ENCODE data around the gene GNAL. TPM values are rescaled to one million over a fixed set of nuclear protein-coding genes. Genes with fewer than 3 reads are reported as not detected.
"Not testable (repeated sequence)": the region's sequence is repeated elsewhere in the genome, so short reads cannot be mapped to it uniquely, and the experiment has no call there.

Gene GNAL
- total RNA-seq, 1 donor from 2014 or later, result 5.1 TPM

DNA sequence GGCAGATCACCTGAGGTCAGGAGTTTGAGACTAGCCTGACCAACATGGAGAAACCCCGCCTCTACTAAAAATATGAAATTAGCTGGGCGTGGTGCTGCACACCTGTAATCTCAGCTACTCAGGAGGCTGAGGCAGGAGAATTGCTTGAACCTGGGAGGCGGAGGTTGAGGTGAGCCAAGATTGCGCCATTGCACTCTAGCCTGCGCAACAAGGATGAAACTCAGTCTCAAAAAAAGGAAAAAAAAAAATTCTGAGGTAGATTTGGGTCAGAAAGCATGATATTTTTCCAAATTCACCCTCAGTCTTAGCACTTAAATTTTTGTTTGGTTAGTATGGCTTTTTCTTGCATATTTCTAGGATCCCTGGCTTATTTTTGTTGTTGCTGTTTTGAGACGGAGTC lies 165.5 kb downstream of the GNAL start:
- intact Hi-C loops (cut with DNase I), result loop anchor here (5.0 kb wide), 3 partner anchors 47 to 128 kb away; partner anchors contain the start of gene IMPA2
- DNase-seq (ENCODE audit: missing footprints); ATAC-seq: not testable (repeated sequence)

DNA sequence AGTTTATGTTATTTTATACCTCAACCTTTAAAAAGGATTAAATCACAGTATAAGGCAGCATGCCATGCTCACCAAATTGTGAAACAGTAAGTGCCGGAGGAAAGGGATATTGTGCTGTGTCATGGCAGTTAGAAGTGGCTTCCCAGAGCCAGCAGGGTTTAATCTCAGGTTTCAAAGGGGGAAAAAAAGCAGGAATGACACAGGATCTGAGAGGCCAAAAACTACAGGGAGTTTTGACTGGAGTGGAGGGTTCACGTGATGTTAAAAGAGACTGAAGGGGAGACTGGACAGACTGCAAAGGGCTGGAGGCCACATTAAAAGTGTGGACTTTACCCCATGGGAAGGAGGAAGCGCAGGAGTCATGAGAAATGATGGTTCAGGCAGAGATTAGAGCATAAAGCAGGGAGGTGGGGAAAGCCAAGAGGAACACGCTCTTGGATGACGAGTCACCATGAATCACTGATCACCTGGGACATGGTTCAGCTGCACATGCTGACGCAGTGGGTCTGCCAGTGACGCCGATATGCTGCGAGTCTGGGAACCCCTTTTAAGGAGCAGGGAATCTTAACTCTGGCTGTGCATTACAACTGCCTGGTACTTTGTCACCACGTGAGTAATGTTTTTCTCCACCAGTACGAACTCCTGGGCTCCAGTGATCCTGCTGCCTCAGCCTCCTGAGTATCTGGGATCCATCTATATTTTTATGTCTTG lies 168.3 kb downstream of the GNAL start:
- intact Hi-C loops (cut with DNase I), result no loop called here
- DNase-seq (ENCODE audit: missing footprints), result peak; percentile 68
- peak; percentile 84 for ATAC-seq

DNA sequence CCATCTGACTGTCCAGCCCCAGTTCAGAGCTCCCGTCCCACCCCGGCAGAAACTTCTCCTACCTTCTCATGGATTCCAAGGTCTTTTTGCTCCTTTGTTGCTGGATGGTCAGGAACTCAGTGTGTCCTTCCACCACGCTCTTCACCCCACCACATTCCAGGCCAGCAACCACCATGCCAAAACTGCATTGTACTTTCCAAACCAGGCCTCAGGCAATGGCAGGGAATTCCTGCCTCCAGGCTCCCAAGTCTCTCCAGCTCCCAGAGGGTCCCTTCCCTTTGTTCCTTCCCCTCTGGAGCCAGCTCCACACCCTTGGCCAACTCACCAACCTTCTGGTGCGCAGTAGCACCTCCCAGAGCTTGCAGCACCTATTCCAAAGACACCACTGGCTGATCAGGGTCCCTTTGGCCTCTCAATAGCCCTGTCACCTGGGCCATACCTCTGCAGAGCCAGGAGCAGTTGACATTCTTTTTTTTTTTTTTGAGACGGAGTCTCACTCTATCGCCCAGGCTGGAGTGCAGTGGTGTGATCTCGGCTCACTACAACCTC lies 170.3 kb downstream of the GNAL start:
- DNase-seq (ENCODE audit: missing footprints) (no peak), ATAC-seq (no peak)
- intact Hi-C loops (cut with DNase I), result no loop called here

DNA sequence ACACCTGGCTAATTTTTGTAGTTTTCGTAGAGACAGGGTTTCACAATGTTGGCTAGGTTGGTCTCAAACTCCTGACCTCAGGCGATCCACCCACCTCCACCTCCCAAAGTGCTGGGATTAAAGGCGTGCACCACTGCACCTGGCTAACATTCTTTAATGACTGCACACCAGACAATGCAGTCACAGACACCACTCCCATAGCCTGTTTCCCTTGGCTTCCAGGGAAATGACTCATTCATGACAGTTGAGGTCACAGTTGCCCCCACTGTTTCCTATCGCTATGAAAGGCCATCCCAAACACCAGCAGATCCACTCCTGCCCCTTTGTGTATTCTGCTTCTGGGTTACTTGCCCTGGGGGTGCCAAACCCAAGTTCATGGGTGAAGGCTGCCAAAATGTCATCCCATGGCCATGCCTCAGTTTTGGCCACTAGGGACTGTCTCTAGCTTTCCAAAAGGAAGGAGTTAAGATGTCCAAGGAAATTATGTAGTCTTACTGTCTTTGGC lies 170.9 kb downstream of the GNAL start:
- intact Hi-C loops (cut with DNase I), result no loop called here
- ATAC-seq, result no peak
- no peak for DNase-seq (ENCODE audit: missing footprints)

DNA sequence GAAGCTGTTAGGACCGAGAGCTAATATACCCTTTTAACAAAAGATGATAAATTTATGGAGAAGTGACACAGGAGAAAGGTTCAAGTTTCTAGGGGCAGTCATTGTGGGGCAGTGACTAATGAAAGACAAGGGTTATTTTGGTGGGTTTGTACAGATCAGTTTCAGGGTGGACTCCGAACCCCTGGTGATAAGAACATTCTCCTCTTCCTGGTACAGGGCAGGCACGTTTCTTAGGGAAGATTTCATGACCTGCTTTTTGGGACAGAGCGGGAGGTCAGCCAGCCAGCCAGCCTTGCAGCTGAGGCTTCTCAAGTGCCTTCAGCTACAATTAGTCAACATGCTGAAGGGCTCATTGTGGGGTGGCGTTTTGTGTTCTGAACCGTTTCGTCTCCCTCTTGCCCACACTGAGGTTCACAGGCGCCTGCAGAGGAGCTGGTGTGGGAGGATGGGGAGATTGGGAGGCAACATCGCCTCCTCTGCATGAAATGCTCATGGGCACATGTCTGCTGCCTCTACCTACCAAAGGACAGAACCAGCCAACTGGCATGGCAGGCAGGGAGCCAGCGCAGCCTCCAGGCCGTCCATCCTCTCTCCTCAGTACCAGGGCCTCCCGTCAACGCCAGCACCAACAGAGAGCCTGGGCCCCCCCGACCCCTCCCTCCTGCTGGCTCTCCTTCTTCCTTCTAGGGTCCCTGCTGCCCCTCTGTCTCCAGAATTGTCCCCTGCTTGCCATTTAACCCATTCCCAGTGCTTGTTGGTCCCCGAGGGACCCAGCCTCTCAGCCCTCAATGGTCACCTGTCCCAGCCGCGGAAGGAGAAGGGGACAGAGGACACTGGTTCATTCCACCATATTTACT lies 171.8 kb downstream of the GNAL start:
- intact Hi-C loops (cut with DNase I), result no loop called here
- no peak for ATAC-seq
- DNase-seq (ENCODE audit: missing footprints), result no peak

DNA sequence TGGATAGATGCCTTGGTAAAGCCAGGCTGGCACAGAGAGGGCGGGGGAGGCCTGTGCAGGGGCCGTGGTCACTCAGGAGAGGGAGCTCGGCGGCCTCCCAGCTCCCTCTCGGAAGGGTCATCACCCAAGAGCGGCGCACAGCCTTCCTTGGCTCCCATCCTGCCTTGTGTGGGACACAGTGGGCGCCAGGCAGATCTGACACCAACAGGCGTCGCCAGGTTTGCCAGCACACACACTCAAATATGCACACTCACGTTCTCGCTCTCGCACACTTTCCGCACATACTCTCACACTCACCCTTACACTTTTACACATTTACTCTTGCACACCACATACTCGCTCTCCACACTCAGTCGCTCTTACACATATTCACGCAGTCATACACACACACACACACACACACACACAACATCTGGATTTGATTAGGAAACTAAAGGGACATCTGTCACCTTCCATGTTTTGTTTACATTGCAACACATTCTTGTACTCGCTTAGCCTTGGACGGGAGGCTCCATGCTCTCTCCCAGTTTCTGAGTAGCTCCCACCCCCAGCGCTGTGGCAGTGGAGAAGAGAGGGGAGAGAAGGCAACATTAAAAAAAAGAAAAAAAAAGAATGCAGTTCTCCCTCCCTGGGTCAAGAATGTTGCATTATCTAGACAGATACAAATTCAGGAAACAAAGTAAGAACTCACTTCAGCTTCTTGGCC lies 172.7 kb downstream of the GNAL start:
- no peak for ATAC-seq
- intact Hi-C loops (cut with DNase I), result no loop called here
- DNase-seq (ENCODE audit: missing footprints), result peak; percentile 48

DNA sequence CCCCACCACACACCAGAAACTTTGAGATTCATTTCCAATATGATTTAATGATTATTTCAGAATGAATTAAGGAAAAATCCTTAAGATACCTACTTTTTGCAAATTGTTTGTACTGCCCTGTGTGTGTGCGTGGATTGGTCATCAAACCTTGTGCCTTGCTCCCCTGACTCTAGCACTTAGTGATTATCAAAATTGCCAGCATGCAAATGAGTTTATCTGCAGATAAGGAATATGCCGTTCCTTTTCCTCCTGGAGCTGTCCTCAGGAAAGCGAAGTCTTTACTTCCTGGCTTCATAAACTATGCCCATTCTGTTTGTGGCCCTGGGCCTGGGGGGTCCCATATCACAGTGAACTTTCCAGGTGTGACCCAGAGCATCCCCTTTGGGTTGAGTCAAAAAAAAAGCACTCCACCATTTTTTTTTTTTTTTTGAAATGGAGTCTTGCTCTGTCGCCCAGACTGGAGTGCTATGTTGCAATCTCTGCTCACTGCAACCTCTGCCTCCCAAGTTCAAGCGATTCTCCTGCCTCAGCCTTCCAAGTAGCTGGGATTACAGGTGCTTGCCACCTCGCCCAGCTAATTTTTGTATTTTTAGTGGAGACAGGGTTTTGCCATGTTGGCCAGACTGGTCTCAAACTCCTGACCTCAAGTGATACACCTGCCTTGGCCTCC lies 173.5 kb downstream of the GNAL start:
- intact Hi-C loops (cut with DNase I), result no loop called here
- no peak for ATAC-seq
- no peak for DNase-seq (ENCODE audit: missing footprints)

DNA sequence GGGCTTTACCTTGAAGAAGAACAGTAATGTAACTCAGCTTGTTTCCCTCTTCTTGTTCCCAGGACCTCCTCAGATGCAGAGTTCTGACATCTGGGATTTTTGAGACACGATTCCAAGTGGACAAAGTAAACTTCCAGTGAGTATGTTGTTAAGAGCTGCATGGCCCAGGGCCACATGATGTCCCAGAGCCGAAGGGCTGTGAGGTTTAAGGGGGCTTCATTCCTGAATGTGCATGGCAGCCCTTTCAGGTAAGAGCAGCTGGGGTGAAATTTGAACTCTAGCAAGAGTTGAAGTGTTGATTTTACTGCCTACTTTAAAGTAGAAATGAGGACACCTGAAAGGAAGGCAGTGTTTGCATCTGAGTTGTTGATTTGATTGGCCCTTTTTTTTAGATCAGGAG lies 175.4 kb downstream of the GNAL start:
- intact Hi-C loops (cut with DNase I), result no loop called here
- no peak for ATAC-seq
- DNase-seq (ENCODE audit: missing footprints), result no peak

DNA sequence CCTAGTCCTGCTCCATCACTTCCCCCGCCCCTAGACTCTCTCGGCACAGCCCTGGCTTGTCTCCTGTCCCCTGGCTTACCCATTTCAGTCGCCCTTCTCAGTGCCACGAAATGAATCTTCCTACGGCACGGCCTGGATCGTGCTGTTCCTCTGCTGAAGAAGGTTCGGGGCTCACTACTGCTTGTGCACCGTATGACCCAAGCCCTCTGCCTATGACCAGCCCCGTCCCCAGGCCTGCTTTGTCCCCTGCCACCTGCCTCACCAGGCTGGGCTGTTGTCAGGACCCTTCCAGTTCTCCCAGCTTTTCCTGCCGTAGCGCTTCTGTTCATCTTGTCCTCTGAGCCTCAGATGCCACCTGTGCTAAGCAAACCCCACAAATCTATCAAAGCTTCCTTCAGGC lies 176.0 kb downstream of the GNAL start:
- DNase-seq (ENCODE audit: missing footprints) (no peak), ATAC-seq (no peak)
- intact Hi-C loops (cut with DNase I), result no loop called here

DNA sequence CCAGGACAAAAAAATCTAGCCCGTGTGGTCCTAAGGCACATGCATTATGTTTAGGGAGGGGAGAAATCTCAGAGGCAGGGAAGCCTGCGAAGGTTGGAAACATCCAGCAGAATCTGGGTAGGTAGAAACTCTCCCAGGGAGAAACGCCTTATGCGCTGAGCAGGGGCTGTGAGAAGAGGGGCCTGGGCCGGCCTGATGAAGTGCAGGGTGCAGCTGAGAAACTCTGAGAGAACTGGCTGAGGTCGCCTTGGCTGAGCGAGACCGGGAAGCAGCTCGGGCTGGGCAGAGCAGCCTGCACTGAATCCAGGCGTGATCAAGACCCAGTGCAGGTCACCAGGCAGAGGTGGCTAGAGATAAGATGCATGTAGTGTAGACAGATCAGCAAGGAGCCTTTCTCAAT lies 177.3 kb downstream of the GNAL start:
- ATAC-seq, result no peak
- intact Hi-C loops (cut with DNase I), result no loop called here

DNA sequence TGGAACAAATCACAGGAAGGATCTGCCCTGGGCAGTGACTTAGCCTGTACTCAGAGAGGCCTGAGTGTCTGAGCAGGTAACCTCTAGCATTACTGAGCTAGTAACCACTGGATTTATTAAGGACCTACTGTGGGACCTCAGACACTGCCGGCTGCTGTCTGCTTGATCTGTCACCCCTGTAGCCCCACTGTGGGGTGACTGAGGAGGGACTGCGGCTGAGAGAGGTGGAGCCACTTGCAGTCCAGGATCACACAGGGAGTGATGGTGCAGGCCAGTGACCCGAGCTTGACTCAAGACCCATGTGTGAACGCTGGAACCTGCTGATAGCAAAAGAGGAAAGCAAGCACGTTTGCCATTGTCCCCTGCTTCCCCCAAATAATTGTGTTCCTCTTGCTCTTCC lies 177.7 kb downstream of the GNAL start:
- intact Hi-C loops (cut with DNase I), result no loop called here
- DNase-seq (ENCODE audit: missing footprints) (no peak), ATAC-seq (no peak)

More for the DNA sequence above, 177.3 kb downstream of the GNAL start:
- DNase-seq (ENCODE audit: missing footprints), result no peak

DNA sequence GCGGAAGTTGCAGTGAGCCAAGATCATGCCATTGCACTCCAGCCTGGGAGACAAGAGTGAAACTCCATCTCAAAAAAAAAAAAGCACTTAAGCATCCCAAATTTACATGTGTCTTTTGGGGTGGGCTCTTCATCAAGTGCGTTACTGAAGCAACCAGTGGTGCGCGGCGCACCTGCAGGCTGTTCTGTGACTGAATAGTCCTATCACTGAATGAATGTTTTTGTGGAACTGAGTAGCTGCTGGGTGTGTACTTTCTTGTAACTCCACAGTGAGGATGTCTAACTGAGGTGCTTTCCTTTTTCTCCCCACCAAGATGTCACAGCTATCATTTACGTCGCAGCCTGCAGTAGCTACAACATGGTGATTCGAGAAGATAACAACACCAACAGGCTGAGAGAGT lies 179.2 kb downstream of the GNAL start:
- intact Hi-C loops (cut with DNase I), result no loop called here
- ATAC-seq, result no peak

DNA sequence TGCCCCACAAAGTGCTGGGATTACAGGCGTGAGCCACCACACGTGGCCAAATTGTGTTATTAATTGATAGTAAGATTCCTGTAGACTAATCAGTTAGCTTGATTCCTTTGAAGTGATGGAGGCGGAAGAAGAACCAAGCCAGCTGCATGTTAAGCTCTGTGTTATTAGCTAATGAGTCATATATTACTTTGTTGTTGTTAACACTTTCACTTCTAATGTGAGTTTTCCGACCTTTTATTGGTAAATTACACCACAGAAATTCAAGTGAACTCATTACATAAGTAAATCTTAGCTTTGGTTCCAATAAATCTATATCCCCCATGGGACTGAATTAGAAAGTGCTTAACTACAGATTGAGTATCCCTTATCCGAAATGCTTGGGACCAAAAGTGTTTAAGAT lies 182.4 kb downstream of the GNAL start:
- ATAC-seq, result no peak
- intact Hi-C loops (cut with DNase I), result loop anchor here (5.0 kb wide), 1 partner anchor 214 kb away; no protein-coding TSS in a partner anchor
- no peak for DNase-seq (ENCODE audit: missing footprints)

More for the DNA sequence above, 179.2 kb downstream of the GNAL start:
- DNase-seq (ENCODE audit: missing footprints), result no peak

DNA sequence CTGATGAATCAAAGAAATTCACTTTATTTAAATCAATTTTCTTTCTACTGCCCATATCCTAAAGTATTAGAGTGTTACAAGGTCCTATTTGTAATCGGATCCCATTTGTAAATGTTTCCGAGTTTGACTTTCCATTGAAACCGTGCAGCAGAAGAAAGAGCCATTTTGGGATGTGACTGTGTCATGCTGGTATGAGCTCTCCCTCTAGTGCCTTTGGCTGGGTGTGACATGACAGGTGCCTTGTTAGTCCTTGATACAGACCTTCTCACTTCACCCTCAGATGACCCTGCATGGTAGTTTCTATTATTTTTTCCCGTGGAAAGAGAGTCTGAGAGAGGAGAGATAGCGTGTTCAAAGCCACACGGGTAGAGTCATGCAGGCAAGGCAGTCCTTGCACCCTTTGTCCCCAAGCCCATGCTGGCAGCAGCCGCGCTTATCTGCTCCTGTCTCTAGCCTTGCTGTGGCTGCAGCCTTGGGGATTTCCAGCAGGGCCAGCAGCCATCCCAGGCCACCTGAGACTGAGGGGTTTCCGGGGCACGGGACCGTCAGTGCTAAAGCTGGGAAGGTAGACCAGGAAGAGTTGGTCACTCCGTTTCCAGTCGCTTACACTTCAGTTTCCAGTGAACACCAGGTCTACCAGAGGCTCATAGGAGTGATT lies 183.5 kb downstream of the GNAL start:
- ATAC-seq (peak; percentile 86), DNase-seq (ENCODE audit: missing footprints) (no peak)
- intact Hi-C loops (cut with DNase I), result loop anchor here (1.0 to 5.0 kb wide), 2 partner anchors 139 to 215 kb away; no protein-coding TSS in a partner anchor

DNA sequence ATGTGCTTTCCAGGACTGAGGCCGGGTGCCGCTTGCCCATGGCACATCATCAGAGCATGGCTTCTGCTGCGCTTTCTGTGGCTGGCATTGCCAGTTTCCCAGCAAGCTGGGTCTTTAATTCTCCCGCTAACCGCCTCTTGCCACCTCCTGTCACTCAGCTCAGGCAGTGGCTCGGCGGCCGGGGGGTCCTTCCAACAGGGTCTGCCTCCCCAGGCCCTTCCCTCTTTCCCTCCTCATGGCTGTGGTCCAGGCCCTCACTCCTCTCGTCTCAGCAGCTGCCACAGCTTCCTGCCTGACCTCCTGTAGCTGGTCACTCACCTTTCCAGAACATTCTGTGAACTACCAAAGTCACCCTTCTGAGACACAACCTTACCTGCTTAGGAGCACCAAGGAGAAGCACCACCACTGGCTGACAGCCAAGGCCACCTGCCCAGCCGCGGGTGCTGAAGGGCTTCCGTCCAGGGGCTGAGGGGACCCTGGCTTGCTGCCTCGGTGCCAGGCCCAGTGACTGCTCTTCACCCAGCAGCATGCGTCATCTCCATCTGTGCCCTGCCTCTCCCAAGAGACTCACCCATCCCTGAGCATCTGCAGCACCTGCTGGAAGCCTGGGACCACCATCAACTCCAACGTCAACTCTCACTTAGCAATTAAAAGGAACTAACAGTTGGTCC lies 184.7 kb downstream of the GNAL start:
- intact Hi-C loops (cut with DNase I), result loop anchor here (1.0 to 5.0 kb wide), 2 partner anchors 141 to 217 kb away; no protein-coding TSS in a partner anchor
- peak; percentile 61 for DNase-seq (ENCODE audit: missing footprints)
- no peak for ATAC-seq

DNA sequence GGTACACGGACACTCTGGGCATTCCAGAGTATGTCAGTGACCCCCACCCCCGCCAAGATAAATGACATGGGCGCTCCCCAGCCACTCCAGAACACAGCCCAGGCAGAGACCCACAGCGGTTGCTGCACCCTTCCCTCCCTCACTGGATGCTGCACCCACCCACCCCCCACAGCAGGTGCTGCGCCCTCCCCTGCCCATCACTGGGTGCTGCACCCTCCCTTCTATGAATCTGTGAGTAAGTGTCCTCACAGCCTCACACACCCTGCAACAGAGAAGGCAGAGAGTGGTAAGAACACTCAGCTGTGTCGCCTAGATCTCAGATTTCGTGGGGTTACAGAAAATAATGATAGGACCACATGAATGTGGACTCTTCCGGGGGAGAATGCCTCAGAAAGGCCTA lies 185.6 kb downstream of the GNAL start:
- ATAC-seq (no peak), DNase-seq (ENCODE audit: missing footprints) (no peak)
- intact Hi-C loops (cut with DNase I), result loop anchor here (5.0 kb wide), 1 partner anchor 217 kb away; no protein-coding TSS in a partner anchor

DNA sequence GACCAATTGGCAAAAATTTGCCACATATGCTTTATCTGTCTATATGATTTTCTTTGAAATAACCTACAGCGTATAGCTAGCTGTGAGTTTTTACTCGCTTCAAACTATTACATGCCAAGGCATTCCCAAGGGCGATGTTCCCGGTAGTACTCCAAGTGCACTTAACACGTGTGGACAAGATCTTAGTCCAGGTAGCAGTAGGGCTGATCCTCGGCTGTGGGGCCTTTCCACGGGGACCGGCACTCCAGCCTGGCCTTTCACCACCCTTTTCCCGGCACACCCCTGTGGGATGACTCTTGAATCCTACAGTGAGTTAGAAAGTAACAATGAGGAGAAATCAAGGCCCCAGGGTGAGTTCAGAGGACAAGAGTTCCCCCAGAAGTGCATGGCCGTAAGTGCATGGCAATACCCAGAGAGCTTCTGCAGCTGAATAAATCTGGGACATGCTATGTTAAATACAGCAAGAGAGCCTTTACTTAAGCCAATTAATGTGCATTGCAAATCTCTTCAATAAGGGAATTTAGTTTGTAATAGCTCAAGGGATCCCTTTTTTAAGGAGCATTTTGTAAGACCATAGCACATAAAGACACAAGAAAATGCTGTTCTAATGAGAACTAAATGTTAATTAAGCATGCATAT lies 188.6 kb downstream of the GNAL start:
- no peak for ATAC-seq
- intact Hi-C loops (cut with DNase I), result no loop called here
- no peak for DNase-seq (ENCODE audit: missing footprints)

All from Right ventricle myocardium inferior (tissue), 1 donor.